Ascending aorta (tissue), 2 donors: ENCODE data around the gene CCDC127. TPM values are rescaled to one million over a fixed set of nuclear protein-coding genes. Genes with fewer than 3 reads are reported as not detected.
"Not testable (repeated sequence)": the region's sequence is repeated elsewhere in the genome, so short reads cannot be mapped to it uniquely, and the experiment has no call there.

Experiments used
- DNase-seq, 2 donors: peaks; one replicate each; pipeline ENCODE4 v3.0.0-alpha.2; 2019; ENCODE audit warnings: low spot score in 2 of 2
- H3K27ac ChIP-seq, 2 donors: fragments of 200-600 bp; sonication (generic); one replicate each; pipeline ENCODE4 v1.5.1; 2016 to 2017; ENCODE audit warnings: mild to moderate bottlenecking in 1 of 2
- H3K27me3 ChIP-seq: fragments of 200-600 bp; sonication (generic); one replicate; pipeline ENCODE4 v1.5.1; 2017
- H3K36me3 ChIP-seq, 2 donors: fragments of 200-600 bp; sonication (generic); one replicate each; pipeline ENCODE4 v1.5.1; 2016
- H3K4me1 ChIP-seq, 2 donors: fragments of 200-600 bp; sonication (generic); one replicate each; pipeline ENCODE4 v1.5.1; 2016 to 2017; ENCODE audit warnings: mild to moderate bottlenecking in 1 of 2
- H3K4me3 ChIP-seq, 2 donors: fragments of 200-600 bp; sonication (generic); one replicate each; pipeline ENCODE4 v1.5.1; 2016 to 2017; ENCODE audit warnings: mild to moderate bottlenecking in 1 of 2
- H3K9me3 ChIP-seq, 2 donors: fragments of 200-600 bp; sonication (generic); one replicate each; pipeline ENCODE4 v1.5.1; 2016
- intact Hi-C: fragments of 100-400 bp; cut with DNase I; formaldehyde crosslinking; loops from one replicate; pipeline ENCODE4 v1.15.1; 2023
- total RNA-seq: library from RNA; depleted of rRNA; stranded (reverse); fragments of >200 nt; gene quantifications from one replicate; pipeline ENCODE4 v1.1.0, GENCODE V29; 2016
- TF ChIP-seq, protein P1 (sequence below), 3 experiments: fragments of 200-600 bp in 2 of 3; fragments of 450-650 bp in 1 of 3; sonication (generic) in 2 of 3; IDR thresholded peaks; one replicate each; pipeline ENCODE4 v1.5.1; 2016 to 2019; ENCODE audit warnings: antibody characterized with exemption in 3 of 3, mild to moderate bottlenecking in 1 of 3, moderate library complexity in 1 of 3

The CCDC127 gene, protein sequence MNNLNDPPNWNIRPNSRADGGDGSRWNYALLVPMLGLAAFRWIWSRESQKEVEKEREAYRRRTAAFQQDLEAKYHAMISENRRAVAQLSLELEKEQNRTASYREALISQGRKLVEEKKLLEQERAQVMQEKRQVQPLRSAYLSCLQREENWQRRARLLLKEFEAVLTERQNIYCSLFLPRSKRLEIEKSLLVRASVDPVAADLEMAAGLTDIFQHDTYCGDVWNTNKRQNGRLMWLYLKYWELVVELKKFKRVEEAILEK
- total RNA-seq = 6.1 TPM

DNA sequence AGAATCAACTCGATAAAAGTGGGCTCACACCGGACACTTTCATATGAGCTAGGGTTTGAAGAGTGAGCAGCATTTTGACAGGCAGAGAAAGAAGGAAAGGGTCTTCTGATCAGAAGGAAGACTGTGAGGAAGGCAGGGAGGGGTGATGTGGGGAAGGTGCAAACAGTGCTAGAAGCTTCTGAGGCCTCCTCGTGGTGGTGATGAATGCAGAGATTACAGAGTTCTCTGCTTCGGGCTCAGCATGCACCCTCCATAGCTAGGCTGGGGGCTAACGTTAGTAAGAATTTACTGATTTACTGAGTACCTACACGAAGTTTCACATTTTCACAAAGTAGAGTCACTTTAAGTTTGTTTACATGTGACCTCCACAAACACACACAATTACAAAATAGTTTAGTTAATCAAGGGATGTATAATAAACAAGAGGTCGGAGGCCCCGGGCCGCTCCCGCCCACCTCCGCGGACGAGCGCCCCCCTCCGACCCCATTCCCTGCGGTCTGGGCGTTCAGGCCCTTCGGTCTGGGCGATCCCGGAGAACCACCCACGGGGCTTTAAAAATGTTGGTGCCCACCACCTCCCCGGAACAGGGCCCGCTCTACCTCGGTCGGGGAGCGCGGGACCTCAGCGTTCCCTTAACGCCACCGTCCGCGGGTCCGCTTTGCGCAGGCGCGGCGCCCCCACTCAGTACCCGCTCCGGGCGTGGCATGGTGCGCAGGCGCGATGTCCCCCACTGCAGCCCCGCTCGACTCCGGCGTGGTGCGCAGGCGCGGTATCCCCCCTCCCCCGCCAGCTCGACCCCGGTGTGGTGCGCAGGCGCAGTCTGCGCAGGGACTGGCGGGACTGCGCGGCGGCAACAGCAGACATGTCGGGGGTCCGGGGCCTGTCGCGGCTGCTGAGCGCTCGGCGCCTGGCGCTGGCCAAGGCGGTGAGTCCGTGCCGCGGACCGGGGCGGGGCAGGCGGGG is at the start of gene CCDC127, which contains the start of gene SDHA:
CCDC127 (minus strand) TSS at position 660 of the 963 bp plus-strand sequence. CDS start 1,304 bp downstream, outside the sequence.
SDHA (plus strand) TSS at position 827 of the 963 bp plus-strand sequence; CDS start at position 863, 36 bp downstream.
- peak within 1 kb of the TSS; percentile 95 to 98 for H3K4me3 ChIP-seq
- H3K27me3 ChIP-seq, H3K36me3 ChIP-seq, H3K9me3 ChIP-seq: not testable (repeated sequence)
- DNase-seq = peak; percentile 86 to 98
- intact Hi-C loops = loop anchor here (1.0 to 5.0 kb wide), 4 partner anchors 29 to 255 kb away; partner anchors contain the start of genes EXOC3 and PDCD6
- H3K4me1 ChIP-seq = peaks cover 0 to 12% of the 10 kb centered on the region in 2 donors
- peak within 1 kb of the TSS; percentile 80 to 91 for H3K27ac ChIP-seq
- TF ChIP-seq, protein P1, sequence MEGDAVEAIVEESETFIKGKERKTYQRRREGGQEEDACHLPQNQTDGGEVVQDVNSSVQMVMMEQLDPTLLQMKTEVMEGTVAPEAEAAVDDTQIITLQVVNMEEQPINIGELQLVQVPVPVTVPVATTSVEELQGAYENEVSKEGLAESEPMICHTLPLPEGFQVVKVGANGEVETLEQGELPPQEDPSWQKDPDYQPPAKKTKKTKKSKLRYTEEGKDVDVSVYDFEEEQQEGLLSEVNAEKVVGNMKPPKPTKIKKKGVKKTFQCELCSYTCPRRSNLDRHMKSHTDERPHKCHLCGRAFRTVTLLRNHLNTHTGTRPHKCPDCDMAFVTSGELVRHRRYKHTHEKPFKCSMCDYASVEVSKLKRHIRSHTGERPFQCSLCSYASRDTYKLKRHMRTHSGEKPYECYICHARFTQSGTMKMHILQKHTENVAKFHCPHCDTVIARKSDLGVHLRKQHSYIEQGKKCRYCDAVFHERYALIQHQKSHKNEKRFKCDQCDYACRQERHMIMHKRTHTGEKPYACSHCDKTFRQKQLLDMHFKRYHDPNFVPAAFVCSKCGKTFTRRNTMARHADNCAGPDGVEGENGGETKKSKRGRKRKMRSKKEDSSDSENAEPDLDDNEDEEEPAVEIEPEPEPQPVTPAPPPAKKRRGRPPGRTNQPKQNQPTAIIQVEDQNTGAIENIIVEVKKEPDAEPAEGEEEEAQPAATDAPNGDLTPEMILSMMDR (IDR thresholded peaks at IDR 0.05) = peak in 2 of 3 experiments; percentile 38 to 50

DNA sequence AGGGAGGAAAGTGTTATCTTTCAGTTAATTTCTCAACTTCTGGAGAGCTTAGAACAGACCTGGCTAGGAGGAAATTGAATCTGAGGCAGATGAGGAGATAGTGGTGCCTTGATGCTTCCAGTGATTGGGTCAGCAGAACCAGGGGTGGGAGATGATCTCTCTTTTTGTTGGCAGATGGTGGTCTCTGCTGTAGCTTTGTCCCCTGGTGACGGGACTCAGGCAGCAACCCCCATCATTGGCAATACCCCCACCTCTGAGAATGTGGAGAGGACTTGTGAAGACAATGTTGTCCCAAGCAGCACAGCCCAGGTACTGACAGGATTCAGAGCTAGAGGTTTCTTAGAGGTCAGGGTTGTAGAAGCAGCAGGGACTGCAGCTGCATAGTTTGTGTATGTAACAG is 49.8 kb upstream of the CCDC127 start:
- H3K27me3 ChIP-seq = no peaks in the 10 kb centered on the region
- no peak overlapping the region for H3K4me3 ChIP-seq
- peak in 1 of 2 donors; percentile 43 for DNase-seq
- H3K27ac ChIP-seq = no peak overlapping the region
- TF ChIP-seq, protein P1 (IDR thresholded peaks at IDR 0.05) = no peak
- peaks cover 0 to 1% of the 10 kb centered on the region in 2 donors for H3K4me1 ChIP-seq
- H3K9me3 ChIP-seq = no peaks in the 10 kb centered on the region
- intact Hi-C loops = no loop called here
- H3K36me3 ChIP-seq = peaks cover 5 to 19% of the 10 kb centered on the region in 2 donors

DNA sequence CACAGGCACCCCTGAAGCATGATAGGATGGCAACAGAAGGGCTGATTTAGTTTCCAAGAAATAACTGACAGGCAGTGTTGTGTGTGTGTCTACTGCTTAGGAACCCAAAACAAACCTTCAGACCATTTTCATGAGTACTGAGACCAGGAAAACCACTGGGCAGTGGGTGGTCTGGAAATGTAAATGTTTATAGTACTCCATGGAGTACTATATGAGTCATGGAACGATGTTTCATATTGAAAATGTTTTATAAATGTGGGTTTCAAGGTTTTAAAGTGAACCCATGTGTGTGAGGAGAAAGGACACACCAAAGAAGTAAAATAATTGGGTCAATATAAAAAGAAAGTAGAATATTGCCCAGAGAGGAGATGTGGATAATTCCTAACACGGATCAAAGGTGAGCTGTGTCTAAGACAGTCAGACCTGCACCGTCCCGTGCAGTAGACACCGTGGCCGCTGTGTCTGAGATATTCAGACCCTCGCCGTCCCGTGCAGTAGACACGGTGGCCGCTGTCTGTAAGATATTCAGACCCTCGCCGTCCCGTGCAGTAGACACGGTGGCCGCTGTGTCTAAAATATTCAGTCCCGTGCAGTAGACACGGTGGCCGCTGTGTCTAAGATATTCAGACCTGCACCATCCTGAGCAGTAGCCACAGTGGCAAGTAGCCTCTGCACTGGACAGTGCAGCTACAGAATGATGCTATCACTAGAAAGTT is 48.5 kb upstream of the CCDC127 start:
- H3K4me1 ChIP-seq, H3K9me3 ChIP-seq, H3K27ac ChIP-seq, H3K4me3 ChIP-seq, intact Hi-C loops, H3K27me3 ChIP-seq: not testable (repeated sequence)
- peak in 1 of 2 donors; percentile 41 for DNase-seq
- H3K36me3 ChIP-seq = peaks cover 5 to 19% of the 10 kb centered on the region in 2 donors

DNA sequence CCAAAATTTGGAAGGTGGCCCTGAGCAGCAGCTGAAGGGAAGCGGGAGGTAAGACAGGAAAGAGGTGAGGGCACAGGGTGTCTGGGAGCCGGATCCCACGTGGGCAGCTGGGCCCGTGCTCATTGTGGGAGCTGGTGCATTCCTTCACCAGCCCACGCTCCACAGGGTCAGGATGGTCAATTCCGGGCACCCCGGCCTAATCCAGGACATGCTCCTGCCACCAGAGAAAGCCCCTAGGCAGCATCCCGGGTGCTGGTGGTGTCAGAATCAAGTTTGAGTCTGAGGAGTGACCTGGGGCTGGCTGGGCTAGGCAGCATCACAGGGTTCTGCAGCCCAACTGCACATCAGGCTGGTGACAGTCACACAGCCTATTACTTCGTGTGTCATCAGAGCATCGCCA is 46.4 kb upstream of the CCDC127 start:
- peak in 1 of 2 donors; percentile 60 for DNase-seq
- Histone ChIP-seq H3K27ac (peak overlapping the region in 1 of 2 donors; percentile 6), H3K4me3 (no peak overlapping the region), H3K36me3 (peaks cover 5 to 19% of the 10 kb centered on the region in 2 donors), H3K27me3 (no peaks in the 10 kb centered on the region), H3K9me3 (no peaks in the 10 kb centered on the region), H3K4me1 (no peaks in the 10 kb centered on the region)
- TF ChIP-seq, protein P1 (IDR thresholded peaks at IDR 0.05) = no peak
- intact Hi-C loops = no loop called here

DNA sequence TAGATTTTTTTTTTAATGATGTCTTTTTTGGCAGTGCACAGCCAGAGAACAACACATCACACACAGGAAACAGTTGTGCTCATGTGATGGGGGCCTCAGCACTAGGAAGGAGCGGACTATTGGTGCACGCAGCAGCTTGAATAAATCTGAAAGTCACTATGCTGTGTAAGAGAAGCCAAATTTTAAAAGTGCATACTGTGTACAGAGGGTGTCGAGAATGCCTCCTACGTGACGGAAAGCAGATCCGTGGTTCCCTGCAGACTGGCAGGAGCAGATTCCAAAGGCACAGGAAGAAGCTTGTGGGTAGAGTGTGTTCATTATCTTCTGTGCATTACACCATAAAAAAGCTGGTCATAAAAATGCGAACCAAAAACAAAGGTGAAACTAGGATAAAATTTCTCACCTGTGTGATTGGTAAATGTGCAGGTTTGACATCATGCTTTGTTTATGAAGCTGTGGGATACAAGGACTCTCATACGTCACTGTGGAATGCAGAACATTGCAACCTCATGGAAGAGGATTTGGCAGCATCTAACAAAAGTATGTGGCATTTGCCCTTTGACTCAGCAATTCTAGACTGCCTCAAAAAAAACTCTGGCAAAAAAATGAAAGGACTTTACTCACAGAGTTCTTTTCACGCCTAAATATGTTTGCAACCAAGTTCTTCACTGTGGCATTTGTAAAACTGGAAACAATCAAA is 45.5 kb upstream of the CCDC127 start:
- H3K27me3 ChIP-seq, H3K27ac ChIP-seq, H3K4me3 ChIP-seq, intact Hi-C loops, H3K4me1 ChIP-seq, H3K9me3 ChIP-seq: not testable (repeated sequence)
- H3K36me3 ChIP-seq = peaks cover 10 to 22% of the 10 kb centered on the region in 2 donors
- peak in 1 of 2 donors; percentile 12 for DNase-seq

DNA sequence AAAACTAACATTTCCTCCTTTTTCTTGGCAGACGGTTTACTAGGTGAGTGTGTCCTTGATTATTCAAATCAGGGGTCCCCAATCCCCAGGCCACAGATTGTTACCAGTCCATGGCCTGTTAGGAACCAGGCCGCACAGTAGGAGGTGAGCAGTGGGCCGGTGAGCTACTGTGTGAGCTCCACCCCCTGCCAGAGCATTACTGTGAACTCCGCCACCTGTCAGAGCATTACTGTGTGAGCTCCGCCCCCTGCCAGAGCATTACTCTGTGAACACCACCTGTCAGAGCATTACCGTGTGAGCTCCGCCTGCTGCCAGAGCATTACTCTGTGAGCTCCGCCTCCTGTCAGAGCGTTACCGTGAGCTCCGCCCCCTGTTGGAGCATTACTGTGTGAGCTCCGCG is 39.2 kb upstream of the CCDC127 start:
- peaks cover 44 to 45% of the 10 kb centered on the region in 2 donors for H3K36me3 ChIP-seq
- TF ChIP-seq, protein P1 (IDR thresholded peaks at IDR 0.05) = no peak
- no peaks in the 10 kb centered on the region for H3K4me1 ChIP-seq
- DNase-seq = no peak
- no peak overlapping the region for H3K27ac ChIP-seq
- H3K9me3 ChIP-seq = no peaks in the 10 kb centered on the region
- intact Hi-C loops = no loop called here
- no peak overlapping the region for H3K4me3 ChIP-seq
- H3K27me3 ChIP-seq = no peaks in the 10 kb centered on the region

DNA sequence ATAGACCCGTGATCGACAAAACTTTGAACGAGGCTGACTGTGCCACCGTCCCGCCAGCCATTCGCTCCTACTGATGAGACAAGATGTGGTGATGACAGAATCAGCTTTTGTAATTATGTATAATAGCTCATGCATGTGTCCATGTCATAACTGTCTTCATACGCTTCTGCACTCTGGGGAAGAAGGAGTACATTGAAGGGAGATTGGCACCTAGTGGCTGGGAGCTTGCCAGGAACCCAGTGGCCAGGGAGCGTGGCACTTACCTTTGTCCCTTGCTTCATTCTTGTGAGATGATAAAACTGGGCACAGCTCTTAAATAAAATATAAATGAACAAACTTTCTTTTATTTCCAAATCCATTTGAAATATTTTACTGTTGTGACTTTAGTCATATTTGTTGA is 38.4 kb upstream of the CCDC127 start:
- peaks cover 48 to 52% of the 10 kb centered on the region in 2 donors for H3K36me3 ChIP-seq
- intact Hi-C loops = not testable (repeated sequence)

DNA sequence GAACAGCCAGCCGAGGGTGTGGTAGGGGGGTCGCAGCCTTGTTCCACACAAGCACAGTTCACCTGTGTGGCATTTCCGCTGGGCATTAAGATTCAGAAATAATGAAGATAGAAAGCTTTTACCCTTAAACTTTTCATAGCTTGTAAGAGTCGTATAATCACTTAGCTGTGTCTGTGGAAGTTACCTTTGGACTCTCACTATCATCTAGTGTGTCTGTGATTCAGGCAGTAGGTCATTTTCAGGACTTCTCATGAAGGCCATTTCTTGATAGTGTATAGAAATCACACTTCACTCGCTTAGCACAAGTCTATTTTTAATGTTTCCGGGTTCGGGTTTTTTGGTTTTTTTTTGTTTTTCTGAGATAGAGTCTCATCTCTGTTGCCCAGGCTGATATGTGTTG is 37.2 kb upstream of the CCDC127 start:
- H3K9me3 ChIP-seq, H3K27me3 ChIP-seq, H3K27ac ChIP-seq, H3K4me1 ChIP-seq, intact Hi-C loops, H3K4me3 ChIP-seq, DNase-seq: not testable (repeated sequence)
- peaks cover 48 to 60% of the 10 kb centered on the region in 2 donors for H3K36me3 ChIP-seq

More for the DNA sequence above, 38.4 kb upstream of the CCDC127 start:
- not testable (repeated sequence) for H3K9me3 ChIP-seq, DNase-seq, H3K4me3 ChIP-seq, H3K4me1 ChIP-seq, H3K27me3 ChIP-seq, H3K27ac ChIP-seq
